COLO668 (cell line): ENCODE measurements around the gene PPP2R5E.
A peak's percentile ranks its signal among the peaks of the same experiment; 100 is the strongest.
"Not testable (repeated sequence)": the region's sequence is repeated elsewhere in the genome, so short reads cannot be mapped to it uniquely, and the experiment has no call there.

Experiments used
- DNase-seq: peaks from one replicate; lab custom pipeline; 2025; ENCODE audit not compliant: unreplicated experiment; lab: John Stamatoyannopoulos, UW

Gene PPP2R5E

DNA sequence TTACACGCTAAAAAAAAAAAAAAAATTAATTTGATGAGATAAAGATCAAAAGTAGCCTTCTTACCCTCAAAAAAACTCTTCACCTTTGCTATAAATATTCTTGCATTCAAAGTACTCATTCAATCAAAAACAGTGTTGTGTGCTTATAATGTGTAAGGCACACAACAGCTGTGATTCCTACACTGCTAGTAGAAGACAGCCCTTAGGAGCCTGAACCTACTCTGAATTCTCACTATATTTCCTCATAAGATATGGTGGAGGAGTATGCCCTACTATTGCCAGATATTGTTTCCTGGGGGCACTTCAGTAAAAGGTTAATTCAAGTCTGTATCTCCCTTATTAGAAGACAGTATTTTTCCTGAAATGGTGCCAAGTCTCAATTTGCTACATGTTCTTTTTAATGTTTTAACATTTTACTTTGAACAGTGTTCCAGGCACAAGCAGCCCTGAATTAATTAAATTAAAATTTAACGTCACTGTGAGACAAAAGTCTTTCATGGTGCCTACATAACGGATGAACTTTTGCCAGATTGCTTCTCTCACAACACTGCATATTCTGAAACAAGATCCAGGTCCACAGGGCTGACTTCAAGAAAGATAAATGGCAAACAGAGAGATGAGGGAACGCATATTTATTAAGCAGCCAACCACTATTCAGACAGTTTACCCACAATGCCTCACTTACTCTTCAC, 19.3 kb downstream of the PPP2R5E start:
- no peak for DNase-seq

DNA sequence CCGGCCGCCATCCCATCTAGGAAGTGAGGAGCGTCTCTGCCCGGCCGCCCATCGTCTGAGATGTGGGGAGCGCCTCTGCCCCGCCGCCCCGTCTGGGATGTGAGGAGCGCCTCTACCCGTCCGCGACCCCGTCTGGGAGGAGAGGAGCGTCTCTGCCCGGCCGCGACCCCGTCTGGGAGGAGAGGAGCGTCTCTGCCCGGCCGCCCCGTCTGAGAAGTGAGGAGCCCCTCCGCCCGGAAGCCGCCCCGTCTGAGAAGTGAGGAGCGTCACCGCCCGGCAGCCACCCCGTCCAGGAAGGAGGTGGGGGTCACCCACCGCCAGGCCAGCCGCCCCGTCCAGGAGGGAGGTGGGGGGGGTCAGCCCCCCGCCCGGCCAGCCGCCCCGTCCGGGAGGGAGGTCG, 20.7 kb downstream of the PPP2R5E start:
- DNase-seq, result not testable (repeated sequence)

DNA sequence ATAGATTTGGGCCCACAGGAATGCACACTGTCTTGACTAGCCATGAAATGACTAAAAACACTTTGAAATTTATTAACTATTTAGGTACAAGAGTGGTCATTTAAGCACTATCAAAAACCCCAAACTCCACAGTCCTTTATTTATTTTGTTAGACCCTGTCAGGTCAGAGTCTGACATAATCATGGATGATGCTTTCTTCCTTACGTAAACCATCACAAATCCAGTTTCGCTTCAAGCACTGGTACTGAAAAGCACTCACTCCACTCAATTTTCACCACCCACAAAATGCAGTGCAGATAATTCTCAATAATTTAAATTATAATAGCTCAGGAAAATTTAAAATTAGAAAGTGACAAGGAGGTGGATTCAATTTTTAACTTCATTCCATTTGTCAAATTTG, 25.8 kb downstream of the PPP2R5E start:
- no peak for DNase-seq

GRCh38 chr14:63515240-63515639, 27.9 kb downstream of the PPP2R5E start:
- no peak for DNase-seq

DNA sequence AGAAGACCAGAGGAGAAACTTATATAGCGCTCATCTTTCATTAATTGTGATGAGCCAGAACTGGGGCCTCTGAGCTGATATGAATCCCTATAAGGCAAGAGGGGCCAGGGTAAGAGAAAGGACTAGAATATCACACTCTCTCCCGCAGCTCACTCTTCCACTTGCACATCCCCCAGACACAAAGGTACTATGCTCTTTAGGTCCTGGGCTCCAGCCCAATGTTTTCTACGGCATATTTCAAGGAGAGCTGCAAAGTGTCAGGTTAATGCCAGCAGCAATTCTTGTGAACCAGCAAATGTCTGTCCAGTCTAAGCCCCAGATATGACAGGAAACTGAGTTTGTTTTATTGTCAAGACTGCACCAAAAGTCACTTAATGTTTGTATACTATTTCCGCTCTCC, 29.4 kb downstream of the PPP2R5E start:
- no peak for DNase-seq

DNA sequence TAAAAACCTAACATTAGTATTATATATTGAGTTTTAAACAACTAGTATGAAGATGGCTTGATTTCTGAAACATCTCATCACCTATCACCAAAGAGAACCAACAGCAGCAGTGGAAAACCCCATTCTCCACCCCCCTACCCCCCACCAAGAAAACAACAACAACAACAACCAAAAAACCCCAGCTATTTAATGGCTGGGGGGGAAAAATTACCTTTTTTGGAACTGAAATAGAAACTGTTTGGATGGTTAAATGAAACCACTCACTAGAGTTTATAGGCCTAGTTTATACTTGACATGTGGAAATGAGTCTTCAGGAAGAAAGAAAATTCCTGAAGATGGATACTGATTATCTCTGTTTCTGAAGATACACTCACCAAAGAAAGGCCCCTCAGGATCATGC, 30.3 kb downstream of the PPP2R5E start:
- DNase-seq, result no peak

DNA sequence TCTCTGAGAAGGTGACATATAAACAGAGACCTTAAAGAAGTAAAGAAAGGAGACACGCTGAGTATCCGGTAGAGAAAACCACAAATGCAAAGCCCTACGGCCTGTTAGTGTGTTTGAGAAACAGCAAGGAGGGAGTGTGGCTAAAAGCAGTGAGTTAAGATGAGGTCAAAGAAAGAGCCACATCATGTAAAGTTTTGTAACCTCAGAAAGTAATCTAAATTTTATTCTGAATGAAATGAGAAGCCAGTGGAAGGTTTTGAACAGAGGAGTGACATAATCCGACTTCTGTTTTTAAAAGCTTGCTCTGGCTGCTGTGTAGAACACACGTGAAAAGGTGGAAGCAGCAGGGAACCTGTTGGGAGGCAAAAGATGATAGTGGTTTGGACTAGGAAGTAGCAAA, 32.6 kb downstream of the PPP2R5E start:
- no peak for DNase-seq

- DNase-seq, result peak; percentile 34
Measured at GRCh38 chr14:63508033-63508432, 35.1 kb downstream of the PPP2R5E start.

GRCh38 chr14:63504648-63505047, 38.5 kb downstream of the PPP2R5E start:
- DNase-seq, result no peak

- no peak for DNase-seq
Measured at GRCh38 chr14:63501429-63501828, 41.7 kb downstream of the PPP2R5E start.

GRCh38 chr14:63499701-63500250, 43.4 kb downstream of the PPP2R5E start:
- no peak for DNase-seq

GRCh38 chr14:63496837-63497400, 46.3 kb downstream of the PPP2R5E start:
- no peak for DNase-seq

- DNase-seq, result no peak
Measured at GRCh38 chr14:63493246-63493645, 49.9 kb downstream of the PPP2R5E start.

DNA sequence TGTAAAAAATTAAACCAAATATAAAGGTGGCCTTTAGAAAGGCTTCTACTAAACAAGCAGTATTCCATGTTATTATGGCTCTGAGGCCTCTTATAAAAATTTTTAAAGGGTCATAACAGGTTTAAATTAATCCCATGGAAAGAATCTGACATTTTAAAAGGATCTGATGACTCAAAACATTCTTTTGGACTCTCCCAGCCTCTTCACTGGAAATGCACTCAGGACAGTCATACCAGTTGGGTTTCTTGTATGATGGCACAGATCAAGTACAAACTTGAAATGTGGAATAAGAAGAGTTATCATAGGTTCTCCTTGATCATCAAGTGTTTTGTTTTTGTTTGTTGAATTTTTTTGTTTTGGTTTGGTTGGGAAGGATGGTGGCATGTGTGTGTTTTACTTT, 50.8 kb downstream of the PPP2R5E start:
- DNase-seq, result no peak

DNA sequence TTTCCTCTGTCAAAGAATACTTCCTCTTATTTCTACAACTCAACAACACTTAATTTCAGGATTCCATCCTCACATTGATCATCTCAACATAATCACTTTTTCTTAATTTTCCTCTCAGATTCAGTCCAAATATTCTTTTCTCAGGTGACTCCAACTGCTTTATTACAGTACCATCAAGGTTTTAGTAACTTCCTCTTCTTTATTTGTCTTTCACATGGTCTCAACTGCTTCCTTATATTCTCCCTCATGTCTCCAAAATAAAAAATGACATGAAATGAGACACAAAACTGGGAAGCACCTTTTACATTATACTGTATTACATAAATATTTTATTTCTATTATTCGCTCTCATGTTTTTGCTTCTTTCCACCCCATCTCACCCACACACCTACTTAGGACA, 55.5 kb downstream of the PPP2R5E start:
- DNase-seq, result no peak

GRCh38 chr14:63486738-63487137, 56.4 kb downstream of the PPP2R5E start:
- DNase-seq, result no peak

DNA sequence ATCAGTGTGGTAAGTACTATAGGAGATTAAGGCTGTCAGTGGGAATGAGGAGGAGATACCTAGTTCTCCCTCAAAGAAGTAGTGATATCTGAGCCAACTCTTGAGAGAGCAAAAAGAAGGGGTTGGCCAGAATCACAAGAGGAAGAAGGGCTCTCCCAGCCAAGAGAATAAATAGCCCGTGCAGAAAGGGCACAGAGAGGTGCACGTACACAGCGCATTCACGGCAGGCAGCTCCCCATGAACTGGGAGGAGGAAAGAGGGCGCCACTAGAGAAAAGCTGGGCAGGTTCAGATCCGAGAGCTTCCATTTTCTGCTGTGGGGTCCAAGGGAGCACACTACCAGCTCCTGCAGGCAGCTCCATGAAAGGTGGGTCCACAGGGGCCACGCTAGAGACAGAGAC, 59.9 kb downstream of the PPP2R5E start:
- no peak for DNase-seq

- no peak for DNase-seq
Measured at GRCh38 chr14:63480599-63480998, 62.6 kb downstream of the PPP2R5E start.

DNA sequence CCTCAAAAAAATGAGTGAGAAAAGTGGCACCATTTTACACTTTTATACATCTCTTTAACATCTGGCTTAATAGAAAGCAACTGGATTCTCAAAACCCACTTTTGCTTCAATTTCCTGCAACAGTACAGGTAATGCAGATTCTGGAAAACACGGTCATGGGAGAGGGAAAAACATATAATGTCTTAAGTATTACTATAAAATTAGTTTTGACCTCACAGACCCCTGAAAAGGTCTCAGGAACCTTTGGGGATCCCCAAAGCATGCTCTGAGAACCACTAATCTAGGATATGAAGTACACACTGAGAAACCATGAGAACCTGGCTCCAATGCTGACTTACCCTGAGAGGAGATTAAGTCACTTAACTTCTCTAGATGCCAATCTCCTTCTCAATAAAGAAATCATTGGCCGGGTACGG, 64.7 kb downstream of the PPP2R5E start:
- DNase-seq, result no peak

DNA sequence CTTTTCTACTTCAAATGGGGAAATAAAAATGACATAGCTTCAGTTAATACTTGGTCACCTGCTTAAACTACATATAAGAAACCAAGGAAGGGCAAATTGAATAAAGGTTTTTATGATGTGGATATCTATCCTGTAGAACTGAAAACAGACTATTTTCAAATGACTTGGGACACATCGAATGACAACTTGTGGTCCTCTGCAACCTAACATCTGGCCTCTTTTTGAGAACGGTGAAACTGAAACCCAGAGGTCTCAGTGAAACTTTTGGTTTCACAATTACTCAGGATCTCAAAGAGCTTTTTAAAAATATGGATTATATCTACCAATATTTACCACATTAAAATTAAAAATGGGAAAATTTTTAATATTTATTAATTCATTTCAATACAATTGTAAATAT, 65.2 kb downstream of the PPP2R5E start:
- no peak for DNase-seq

DNA sequence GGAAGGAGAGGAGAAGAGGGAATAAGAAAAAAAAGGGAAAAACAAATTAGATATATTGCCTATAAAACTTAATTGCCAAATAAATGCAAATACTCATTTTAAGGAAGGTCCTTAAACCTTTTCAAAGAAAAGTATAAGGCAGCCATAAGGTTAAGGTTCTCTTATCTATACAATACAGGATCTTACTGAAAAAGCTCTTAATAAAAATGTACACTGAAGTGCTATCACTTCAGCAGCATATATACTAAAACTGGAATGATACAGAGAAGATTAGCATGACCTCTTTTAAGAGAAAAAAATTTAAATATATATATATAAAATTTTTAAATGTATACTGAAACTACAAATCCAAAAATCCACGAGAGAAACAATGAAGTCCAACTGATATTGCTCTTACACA, 65.6 kb downstream of the PPP2R5E start:
- no peak for DNase-seq

DNA sequence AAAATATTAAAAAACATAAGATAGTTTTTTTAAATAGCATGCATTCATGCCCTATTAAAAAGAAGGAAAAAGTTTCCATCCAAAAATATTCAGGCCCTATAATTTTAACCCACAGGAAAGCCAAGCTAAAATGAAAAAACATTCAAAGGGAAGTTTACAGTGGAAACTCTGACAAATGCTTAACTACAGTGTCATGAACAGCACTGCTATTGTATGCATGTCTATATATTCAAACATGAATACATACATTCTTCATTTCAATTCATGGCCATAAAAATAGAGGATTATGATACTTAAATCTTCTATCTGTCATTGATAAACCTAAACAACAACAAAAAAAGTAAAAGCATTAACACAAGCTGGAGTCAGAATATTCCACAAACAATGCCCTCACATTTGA, 67.4 kb downstream of the PPP2R5E start:
- DNase-seq, result no peak

DNA sequence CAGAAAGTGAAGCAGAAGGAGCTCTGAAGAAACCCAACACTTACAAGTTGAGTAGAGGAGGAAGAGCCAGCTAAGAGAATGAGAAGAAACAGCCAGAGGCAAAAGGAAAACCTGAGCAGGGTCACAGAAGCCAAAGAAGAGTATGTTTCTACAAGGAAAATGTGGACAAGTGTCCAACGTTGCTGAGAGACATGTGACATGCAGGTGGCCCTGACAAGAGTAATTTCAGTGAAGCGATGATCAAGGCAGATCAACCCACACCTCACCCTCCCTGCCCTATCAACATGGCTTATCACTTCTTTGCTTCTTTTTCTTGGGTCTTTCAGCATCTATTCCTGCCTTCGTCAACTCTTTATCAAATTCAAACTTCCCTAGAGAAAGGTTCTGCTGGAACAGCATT, 68.3 kb downstream of the PPP2R5E start:
- DNase-seq, result no peak
